T-helper 22 cell (primary cell): Measurements from ENCODE around the gene TMEM131L.
A peak's percentile ranks its signal among the peaks of the same experiment; 100 is the strongest.
"Not testable (repeated sequence)": the region's sequence is repeated elsewhere in the genome, so short reads cannot be mapped to it uniquely, and the experiment has no call there.

Experiments used
- DNase-seq: peaks from one replicate; pipeline ENCODE4 v3.0.0-alpha.2; 2020; ENCODE audit warnings: low read depth

TMEM131L gene

DNA sequence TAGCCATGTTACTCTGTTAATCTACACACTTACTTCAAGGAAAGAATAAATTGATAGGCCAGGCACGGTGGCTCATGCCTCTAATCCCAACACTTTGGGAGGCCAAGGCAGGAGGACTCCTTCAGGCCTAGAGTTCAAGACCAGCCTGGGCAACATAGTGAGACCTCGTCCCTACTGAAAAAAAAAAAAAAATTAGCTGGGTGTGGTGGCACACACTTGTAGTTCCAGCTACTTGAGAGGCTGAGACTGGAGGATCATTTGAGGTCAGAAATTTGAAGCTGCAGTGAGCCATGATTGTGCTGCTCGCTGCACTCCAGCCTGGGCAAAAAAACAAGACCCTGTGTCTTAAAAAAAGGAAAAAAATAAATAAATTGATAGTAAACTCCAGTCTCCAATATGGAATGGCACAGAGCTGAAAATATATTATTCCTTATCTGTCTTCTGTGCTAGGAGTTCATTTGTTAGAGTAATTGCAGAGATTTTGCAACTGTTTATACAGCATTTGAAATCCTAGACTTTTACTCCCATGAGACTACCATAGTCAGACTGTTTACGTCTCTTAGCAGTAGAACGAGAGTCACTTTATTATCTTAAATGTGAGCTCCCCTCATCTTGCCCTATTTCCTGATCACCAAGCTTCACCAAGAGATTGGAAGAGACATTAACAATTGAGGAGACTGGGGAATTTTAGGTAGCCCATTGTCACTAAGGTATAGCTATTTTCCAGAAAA is 18.8 kb upstream of the TMEM131L start:
- no peak for DNase-seq

DNA sequence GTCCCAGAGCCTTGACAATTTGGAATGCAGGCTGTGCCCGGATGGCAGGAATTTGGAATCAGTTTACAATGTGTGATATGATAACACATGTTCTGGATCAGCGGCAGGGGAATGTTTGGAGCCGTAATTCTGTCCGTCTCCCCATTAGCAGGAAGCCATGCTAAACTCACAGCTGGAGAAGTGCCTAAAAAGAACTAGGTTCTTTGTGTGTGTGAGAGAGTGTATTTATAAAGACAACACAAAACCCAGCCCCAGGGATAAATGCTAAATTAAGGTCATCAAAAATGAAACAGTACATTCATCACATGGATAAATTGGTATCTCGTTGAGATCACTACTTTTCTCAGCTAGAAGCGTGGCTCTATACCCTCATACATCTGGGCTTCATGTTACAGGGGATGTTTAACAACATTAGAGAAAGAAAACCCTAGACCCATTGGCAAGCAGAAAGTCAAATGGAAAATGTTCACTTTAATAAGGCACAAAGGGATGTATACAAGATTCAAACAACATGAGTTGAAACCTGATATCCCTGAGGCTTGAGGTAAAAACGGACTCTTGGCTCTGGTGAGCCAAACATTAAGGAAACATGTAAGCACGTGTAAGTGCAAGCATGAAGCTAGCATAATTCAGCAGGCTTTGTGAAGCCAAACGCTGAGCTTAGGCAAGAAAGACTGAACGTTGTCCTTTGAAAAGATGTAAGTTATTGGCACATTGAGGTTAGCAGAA is 18.0 kb upstream of the TMEM131L start:
- DNase-seq: no peak

DNA sequence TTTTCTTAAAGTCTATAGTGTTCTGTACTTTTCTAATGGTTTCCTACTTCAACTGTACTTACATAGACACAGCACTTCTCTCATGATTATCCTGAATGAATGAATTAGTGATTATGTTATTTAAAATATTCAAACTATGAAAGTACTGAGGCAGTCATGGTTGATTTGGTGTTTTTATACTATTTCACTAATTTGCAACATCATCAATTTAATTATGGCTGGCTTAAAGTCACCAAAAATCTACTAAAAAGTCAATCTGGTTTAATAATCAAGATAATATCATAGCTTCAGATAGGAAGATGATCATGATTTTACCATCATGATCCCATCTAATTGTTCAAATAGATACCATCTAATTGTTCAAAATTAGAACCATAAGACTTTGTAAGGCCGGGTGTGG is 16.8 kb upstream of the TMEM131L start:
- no peak for DNase-seq

GRCh38 chr4:153450544-153450917 is 15.6 kb upstream of the TMEM131L start:
- no peak for DNase-seq

DNA sequence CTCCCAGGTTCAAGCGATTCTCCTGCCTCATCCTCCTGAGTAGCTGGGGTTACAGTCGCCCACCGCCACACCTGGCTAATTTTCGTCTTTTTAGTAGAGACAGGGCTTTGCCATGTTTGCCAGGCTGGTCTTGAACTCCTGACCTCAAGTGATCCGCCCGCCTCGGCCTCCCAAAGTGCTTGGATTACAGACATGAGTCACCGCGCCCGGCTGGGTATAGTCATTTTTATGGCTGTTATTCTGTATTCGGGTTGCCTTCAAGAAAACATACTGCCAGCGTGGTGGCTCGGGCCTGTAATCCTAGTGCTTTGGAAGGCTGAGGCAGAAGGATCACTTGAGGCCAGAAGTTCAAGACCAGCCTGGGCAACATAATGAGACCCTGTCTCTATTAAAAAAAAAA is 15.0 kb upstream of the TMEM131L start:
- not testable (repeated sequence) for DNase-seq

GRCh38 chr4:153451911-153452657 is 14.1 kb upstream of the TMEM131L start:
- no peak for DNase-seq

GRCh38 chr4:153452658-153453378 is 13.3 kb upstream of the TMEM131L start:
- no peak for DNase-seq

DNA sequence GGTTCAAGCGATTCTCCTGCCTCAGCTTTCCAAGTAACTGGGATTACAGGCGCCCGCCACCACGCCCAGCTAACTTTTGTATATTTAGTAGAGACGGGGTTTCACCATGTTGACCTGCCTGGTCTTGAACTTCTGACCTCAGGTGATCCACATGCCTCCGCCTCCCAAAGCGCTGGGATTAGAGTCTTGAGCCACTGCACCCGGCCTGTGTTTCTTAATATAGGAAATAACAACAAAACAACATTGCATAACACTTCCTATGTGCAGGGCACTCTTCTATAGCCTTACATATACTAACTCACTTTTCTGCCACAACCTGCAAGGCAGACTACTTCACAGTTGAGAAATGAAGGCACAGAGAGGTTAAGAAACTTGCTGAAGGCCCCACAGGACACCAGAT is 12.8 kb upstream of the TMEM131L start:
- no peak for DNase-seq

DNA sequence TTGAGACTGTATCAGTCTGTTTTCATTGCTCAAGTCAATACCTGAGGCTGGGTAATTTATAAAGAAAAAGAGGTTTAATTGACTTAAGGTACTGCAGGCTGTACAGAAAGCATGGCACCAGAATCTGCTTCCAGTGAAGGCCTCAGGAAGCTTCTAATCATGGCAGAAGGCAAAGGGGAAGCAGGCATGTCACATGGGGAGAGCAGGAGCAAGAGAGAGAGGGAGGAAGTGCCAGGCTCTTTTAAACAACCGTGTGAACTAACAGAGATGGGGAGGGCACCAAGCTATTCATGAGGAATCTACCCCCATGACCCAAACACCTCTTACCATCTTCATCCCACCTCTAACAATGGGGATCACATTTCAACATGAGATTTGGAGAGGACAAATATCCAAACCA is 7.2 kb upstream of the TMEM131L start:
- DNase-seq: no peak

GRCh38 chr4:153461549-153461948 is 4.6 kb upstream of the TMEM131L start:
- not testable (repeated sequence) for DNase-seq

DNA sequence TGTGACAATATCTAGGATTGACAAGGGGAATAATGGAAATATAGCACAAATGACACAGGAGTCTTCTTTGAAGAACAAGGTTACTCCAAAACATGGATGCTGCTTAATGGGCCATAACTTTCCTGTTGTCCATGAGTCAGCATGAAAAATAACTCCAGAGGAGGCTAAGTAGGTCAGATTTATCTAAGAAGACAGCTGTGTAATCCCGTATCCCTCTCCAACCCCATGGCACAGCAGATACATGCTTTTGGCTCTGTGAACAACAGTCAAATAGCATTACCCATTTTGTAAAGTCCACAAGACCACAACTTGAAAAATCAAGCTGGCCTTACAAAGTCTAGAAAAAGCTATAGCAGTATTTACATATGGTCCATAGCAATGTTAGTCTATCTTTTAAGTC is 2.1 kb upstream of the TMEM131L start:
- DNase-seq: no peak

- DNase-seq: no peak
Measured at GRCh38 chr4:153465140-153465539, 1.0 kb upstream of the TMEM131L start.

GRCh38 chr4:153465615-153466080 is 512 bp upstream of the TMEM131L start:
- DNase-seq: no peak

- DNase-seq: peak; percentile 41
Measured at GRCh38 chr4:153466949-153467896, 1.1 kb downstream of the TMEM131L start.

- no peak for DNase-seq
Measured at GRCh38 chr4:153467897-153468262, 1.7 kb downstream of the TMEM131L start.

GRCh38 chr4:153468587-153468986 is 2.4 kb downstream of the TMEM131L start:
- no peak for DNase-seq

DNA sequence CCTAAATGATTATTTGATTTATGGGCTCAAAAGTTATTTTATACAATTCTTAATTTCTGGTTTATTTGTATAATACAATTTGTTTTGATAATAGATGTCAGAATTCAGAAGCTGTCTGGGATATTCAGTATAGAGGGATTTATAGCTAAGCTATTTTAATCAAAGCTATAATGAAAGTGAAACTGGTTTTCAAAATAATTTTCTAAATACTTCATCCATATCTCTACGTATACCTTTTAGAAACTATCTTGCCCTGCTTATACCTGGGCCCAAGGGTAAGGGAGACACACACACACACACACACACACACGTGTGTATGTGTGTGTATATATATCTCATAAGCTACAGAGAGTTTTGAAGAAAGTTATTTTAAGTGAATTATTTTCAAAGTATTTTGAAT is 2.9 kb downstream of the TMEM131L start:
- no peak for DNase-seq

DNA sequence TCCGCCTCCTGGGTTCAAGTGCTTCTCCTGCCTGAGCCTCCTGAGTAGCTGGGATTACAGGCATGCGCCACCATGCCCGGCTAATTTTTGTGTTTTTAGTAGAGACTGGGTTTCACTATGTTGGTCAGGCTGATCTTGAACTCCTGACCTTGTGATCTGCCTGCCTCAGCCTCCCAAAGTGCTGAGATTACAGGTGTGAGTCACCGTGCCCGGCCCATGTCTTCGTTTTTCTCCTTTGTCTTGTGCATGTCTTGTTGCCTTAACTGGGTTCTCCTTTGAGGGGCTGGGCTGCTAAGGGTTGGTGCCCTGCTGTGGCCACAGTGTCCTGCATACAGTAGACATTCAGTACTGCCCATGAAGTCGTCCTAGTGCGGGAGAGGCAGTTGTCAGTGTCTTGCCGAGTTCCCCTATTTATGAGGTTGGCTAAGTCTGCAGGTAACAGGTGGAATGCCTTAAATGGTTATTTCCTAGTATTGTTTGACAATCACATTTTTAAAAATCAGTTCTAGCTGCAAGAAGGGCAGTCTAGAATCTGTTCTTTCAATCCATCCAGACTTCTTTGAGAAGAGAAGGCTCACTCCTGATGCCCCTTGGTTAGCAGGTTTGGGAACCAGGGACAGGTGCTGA is 5.0 kb downstream of the TMEM131L start:
- not testable (repeated sequence) for DNase-seq

GRCh38 chr4:153471698-153472093 is 5.5 kb downstream of the TMEM131L start:
- DNase-seq: peak; percentile 27
